IMR-90 (cell line): ENCODE results near the gene FBXL14. TPM values are rescaled to one million over a fixed set of nuclear protein-coding genes. Genes with fewer than 3 reads are reported as not detected.

ENCODE experiments used
- ATAC-seq: fragments of 200-7000 bp; cut with Tn5 transposase; 2 replicates; pipeline ENCODE4 v1.9.1; 2020; ENCODE audit warnings: low read depth, mild to moderate bottlenecking, moderate library complexity
- BruUV-seq: library from RNA; stranded (reverse); fragments of 400-500 nt; replicated peaks from 2 replicates; lab custom pipeline; 2021; lab: Mats Ljungman, UMichigan
- CTCF ChIA-PET: fragments of 300-600 bp; formaldehyde crosslinking; extraction: SDS; loops from one replicate; lab custom pipeline; 2021; ENCODE audit warnings: antibody characterized with exemption; lab: Yijun Ruan, JAX
- POLR2A ChIA-PET: fragments of 300-600 bp; sonication (Branson Sonifier 250); formaldehyde crosslinking; loops from one replicate; lab custom pipeline; 2022; ENCODE audit warnings: antibody characterized with exemption; ENCODE audit not compliant: unreplicated experiment; lab: Charles Lee
- DNase-seq: peaks from one replicate; pipeline ENCODE4 v3.0.0; 2013
- H2AFZ ChIP-seq: replicated peaks from 2 replicates; pipeline ENCODE3; 2013; ENCODE audit warnings: low read length, mild to moderate bottlenecking; ENCODE audit not compliant: poor library complexity
- H2AK5ac ChIP-seq: 2 replicates; pipeline ENCODE4 v1.6.1; 2013; ENCODE audit warnings: low read depth, low read length, inconsistent platforms
- H2AK9ac ChIP-seq: replicated peaks from 2 replicates; pipeline ENCODE3; 2013; ENCODE audit warnings: mild to moderate bottlenecking, low read depth, low read length, moderate library complexity; ENCODE audit not compliant: poor library complexity
- H2BK120ac ChIP-seq: 2 replicates; pipeline ENCODE4 v1.6.1; 2013; ENCODE audit warnings: low read depth, low read length, inconsistent platforms
- H2BK15ac ChIP-seq: 3 replicates; pipeline ENCODE4 v1.6.1; 2013; ENCODE audit warnings: low read depth, low read length, inconsistent platforms
- H2BK20ac ChIP-seq: 2 replicates; pipeline ENCODE4 v1.6.1; 2013; ENCODE audit warnings: low read depth, mild to moderate bottlenecking, inconsistent platforms, low read length, moderate library complexity
- H2BK5ac ChIP-seq: 2 replicates; pipeline ENCODE4 v1.6.1; 2013; ENCODE audit warnings: mild to moderate bottlenecking, low read depth, low read length, inconsistent platforms; ENCODE audit not compliant: poor library complexity, severe bottlenecking
- H3K14ac ChIP-seq: replicated peaks from 2 replicates; pipeline ENCODE4 v1.6.1; 2013; ENCODE audit warnings: low read depth, low read length, inconsistent platforms
- H3K18ac ChIP-seq: 2 replicates; pipeline ENCODE4 v1.6.1; 2013; ENCODE audit warnings: low read depth, low read length, control low read depth
- H3K23ac ChIP-seq: 2 replicates; pipeline ENCODE4 v1.6.1; 2013; ENCODE audit warnings: low read depth, low read length, inconsistent platforms
- H3K27ac ChIP-seq: 2 replicates; pipeline ENCODE4 v1.5.1; 2013; ENCODE audit warnings: mild to moderate bottlenecking, control low read depth, low read length; ENCODE audit not compliant: insufficient read depth
- H3K27me3 ChIP-seq: 2 replicates; pipeline ENCODE4 v1.6.1; 2013; ENCODE audit warnings: low read length; ENCODE audit not compliant: control insufficient read depth, insufficient read depth
- H3K36me3 ChIP-seq: 2 replicates; pipeline ENCODE4 v1.6.1; 2013; ENCODE audit warnings: low read length, mixed read lengths; ENCODE audit not compliant: control insufficient read depth, insufficient read depth
- H3K4ac ChIP-seq: 2 replicates; pipeline ENCODE4 v1.6.1; 2013; ENCODE audit warnings: low read depth, low read length, inconsistent platforms
- H3K4me1 ChIP-seq: 2 replicates; pipeline ENCODE4 v1.6.1; 2013; ENCODE audit warnings: low read length, mixed read lengths; ENCODE audit not compliant: control insufficient read depth, insufficient read depth
- H3K4me2 ChIP-seq: 2 replicates; pipeline ENCODE4 v1.6.1; 2013; ENCODE audit warnings: low read depth, mild to moderate bottlenecking, control low read depth, low read length, moderate library complexity
- H3K4me3 ChIP-seq: 2 replicates; pipeline ENCODE4 v1.5.1; 2013; ENCODE audit warnings: low read depth, mild to moderate bottlenecking, control low read depth, low read length, moderate library complexity; ENCODE audit not compliant: insufficient read depth
- H3K56ac ChIP-seq: 2 replicates; pipeline ENCODE4 v1.6.1; 2013; ENCODE audit warnings: low read length, inconsistent platforms; ENCODE audit not compliant: insufficient read depth; ENCODE audit errors: extremely low read depth
- H3K79me1 ChIP-seq, 2 experiments: 2 replicates each; pipeline ENCODE4 v1.6.1; 2013; ENCODE audit warnings: low read length in 2 of 2, inconsistent platforms in 1 of 2, low read depth in 1 of 2
- H3K9ac ChIP-seq: 2 replicates; pipeline ENCODE4 v1.6.1; 2013; ENCODE audit warnings: low read depth, low read length, control low read depth
- H3K9me1 ChIP-seq: 2 replicates; pipeline ENCODE4 v1.6.1; 2013; ENCODE audit warnings: low read length, inconsistent platforms; ENCODE audit not compliant: insufficient read depth
- H3K9me3 ChIP-seq: 2 replicates; pipeline ENCODE4 v1.6.1; 2013; ENCODE audit warnings: low read length; ENCODE audit not compliant: control insufficient read depth, insufficient read depth
- H4K20me1 ChIP-seq: 2 replicates; pipeline ENCODE4 v1.6.1; 2013; ENCODE audit warnings: low read length, inconsistent platforms; ENCODE audit not compliant: insufficient read depth
- H4K5ac ChIP-seq: 2 replicates; pipeline ENCODE4 v1.6.1; 2013; ENCODE audit warnings: mild to moderate bottlenecking, low read depth, low read length, control low read depth
- H4K8ac ChIP-seq, 2 experiments: 2 replicates each; pipeline ENCODE4 v1.6.1; 2013; ENCODE audit warnings: low read depth in 2 of 2, low read length in 2 of 2, control low read depth in 1 of 2, inconsistent platforms in 1 of 2
- H4K91ac ChIP-seq: 2 replicates; pipeline ENCODE4 v1.6.1; 2013; ENCODE audit warnings: low read depth, low read length, inconsistent platforms; ENCODE audit not compliant: insufficient read depth
- BHLHE40 ChIP-seq: fragments of 150-350 bp; IDR thresholded peaks from 2 replicates; pipeline ENCODE4 v1.6.1; 2016; ENCODE audit warnings: mild to moderate bottlenecking, low read depth, low read length
- CEBPB ChIP-seq: IDR thresholded peaks from 2 replicates; pipeline ENCODE4 v1.6.1; 2012; ENCODE audit warnings: low read depth, low read length, improper control_type of control experiment
- FOS ChIP-seq: fragments of 150-350 bp; IDR thresholded peaks from 2 replicates; pipeline ENCODE4 v1.6.1; 2016; ENCODE audit warnings: low read depth, low read length
- MAFK ChIP-seq: IDR thresholded peaks from 2 replicates; pipeline ENCODE4 v1.6.1; 2012; ENCODE audit warnings: low read depth, low read length, improper control_type of control experiment
- MAZ ChIP-seq: IDR thresholded peaks from 2 replicates; pipeline ENCODE4 v1.6.1; 2012; ENCODE audit warnings: low read depth, mild to moderate bottlenecking, low read length, improper control_type of control experiment, moderate library complexity, borderline replicate concordance
- MXI1 ChIP-seq: IDR thresholded peaks from 2 replicates; pipeline ENCODE4 v1.6.1; 2012; ENCODE audit warnings: low read depth, mild to moderate bottlenecking, low read length, moderate library complexity, borderline replicate concordance
- NFE2L2 ChIP-seq: fragments of 150-350 bp; IDR thresholded peaks from 2 replicates; pipeline ENCODE4 v1.6.1; 2016; ENCODE audit warnings: low read depth, mild to moderate bottlenecking, low read length
- RAD21 ChIP-seq: IDR thresholded peaks from 2 replicates; pipeline ENCODE4 v1.6.1; 2012; ENCODE audit warnings: low read length, improper control_type of control experiment
- RCOR1 ChIP-seq: IDR thresholded peaks from 2 replicates; pipeline ENCODE4 v1.6.1; 2012; ENCODE audit warnings: mild to moderate bottlenecking, low read length, improper control_type of control experiment; ENCODE audit not compliant: insufficient replicate concordance
- SMC3 ChIP-seq: fragments of 150-350 bp; IDR thresholded peaks from 2 replicates; pipeline ENCODE4 v1.6.1; 2016; ENCODE audit warnings: low read depth, mild to moderate bottlenecking, antibody characterized with exemption, low read length, moderate library complexity
- USF2 ChIP-seq: fragments of 150-350 bp; IDR thresholded peaks from 2 replicates; pipeline ENCODE4 v1.6.1; 2017; ENCODE audit warnings: mild to moderate bottlenecking, antibody characterized with exemption, low read length, low read depth
- WGBS, 2 experiments: methylation state at CpG; one replicate each; pipeline versions ENCODE4 v1.1.5 to v1.1.7; 2013; ENCODE audit warnings: missing lambda C conversion rate in 2 of 2; ENCODE audit not compliant: insufficient read length in 1 of 2; ENCODE audit errors: extremely low coverage in 2 of 2; 5-methylcytosine and 5-hydroxymethylcytosine counted together
- dilution Hi-C: fragments of 300-500 bp; cut with HindIII; formaldehyde crosslinking; loops from one replicate; pipeline ENCODE4 v1.14.3; 2018; ENCODE audit warnings: low sequenced_read_pairs; ENCODE audit not compliant: unreplicated experiment
- in situ Hi-C: fragments of 300-500 bp; cut with MboI; formaldehyde crosslinking; loops from 3 replicates; pipeline ENCODE4 v1.14.3; 2019; ENCODE audit warnings: low sequenced_read_pairs, inconsistent platforms, mixed read lengths
- intact Hi-C: fragments of 100-400 bp; cut with micrococcal nuclease; formaldehyde crosslinking; loops from 2 replicates; pipeline ENCODE4 v1.10.0; 2022
- polyA plus RNA-seq, 3 experiments: library from polyadenylated mRNA; depleted of rRNA; stranded (reverse); fragments of >200 nt; gene quantifications; 2 replicates each; pipeline ENCODE4 v1.2.3, GENCODE V29; 2012; ENCODE audit warnings: low replicate concordance in 1 of 3
- total RNA-seq: library from RNA; depleted of rRNA; stranded (reverse); fragments of >200 nt; gene quantifications from 2 replicates; pipeline ENCODE4 v1.2.3, GENCODE V29; 2012
- TF ChIP-seq, protein P1 (sequence below): fragments of 150-350 bp; IDR thresholded peaks from 2 replicates; pipeline ENCODE4 v1.6.1; 2016; ENCODE audit warnings: low read depth, mild to moderate bottlenecking, low read length, moderate library complexity, borderline replicate concordance

The FBXL14 gene
- total and polyA plus RNA-seq, 2 of the 4 experiments (the other 2 are of a cell fraction), result 4.7 to 7.3 TPM

GRCh38 chr12:1573960-1574864 lies 20.2 kb downstream of the FBXL14 start (continued):
- TF ChIP-seq, protein P1, sequence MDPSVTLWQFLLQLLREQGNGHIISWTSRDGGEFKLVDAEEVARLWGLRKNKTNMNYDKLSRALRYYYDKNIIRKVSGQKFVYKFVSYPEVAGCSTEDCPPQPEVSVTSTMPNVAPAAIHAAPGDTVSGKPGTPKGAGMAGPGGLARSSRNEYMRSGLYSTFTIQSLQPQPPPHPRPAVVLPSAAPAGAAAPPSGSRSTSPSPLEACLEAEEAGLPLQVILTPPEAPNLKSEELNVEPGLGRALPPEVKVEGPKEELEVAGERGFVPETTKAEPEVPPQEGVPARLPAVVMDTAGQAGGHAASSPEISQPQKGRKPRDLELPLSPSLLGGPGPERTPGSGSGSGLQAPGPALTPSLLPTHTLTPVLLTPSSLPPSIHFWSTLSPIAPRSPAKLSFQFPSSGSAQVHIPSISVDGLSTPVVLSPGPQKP, result no peak

- DNase-seq, result no peak
- Histone ChIP-seq H3K4ac (no peak overlapping the region), H3K9me1 (peaks cover 27% of the 10 kb centered on the region), H3K79me1 (peaks cover 31 to 74% of the 10 kb centered on the region in 2 experiments), H4K91ac (no peak overlapping the region), H4K20me1 (peaks cover 48% of the 10 kb centered on the region; the same call in 1 of the 2 replicates), H2BK20ac (no peak overlapping the region), H4K8ac (no peak overlapping the region), H3K9me3 (no peaks in the 10 kb centered on the region), H4K5ac (no peak overlapping the region), H3K9ac (no peak overlapping the region), H3K36me3 (no peaks in the 10 kb centered on the region), H3K4me3 (no peak overlapping the region), H3K14ac (no peak overlapping the region), H3K27ac (no peak overlapping the region), H2BK5ac (no peak overlapping the region), H3K23ac (no peak overlapping the region), H3K4me1 (peaks cover 20% of the 10 kb centered on the region), H2BK120ac (no peak overlapping the region), H3K56ac (no peak overlapping the region), H3K4me2 (no peak overlapping the region), H2AK5ac (no peak overlapping the region), H2BK15ac (no peak overlapping the region), H2AFZ (no peak overlapping the region), H2AK9ac (no peak overlapping the region), H3K27me3 (no peaks in the 10 kb centered on the region), H3K18ac (no peak overlapping the region)
- CTCF ChIA-PET, result no interaction called here
- 85% methylated on average over 4 of the region's 5 CpGs; no CpG with 5 or more reads in 1 of the 2 experiments for WGBS, 2 experiments
- ATAC-seq, result no peak
- dilution Hi-C loops, result loop anchor here (25.0 kb wide), 1 partner anchor 460 kb away; no protein-coding TSS in a partner anchor
- BruUV-seq, result no TSS peak
- in situ Hi-C loops, result no loop called here
- POLR2A ChIA-PET, result interaction anchor here (0.6 kb wide), 1 partner anchor 12 kb away, joined by 3 read pairs; no protein-coding TSS in a partner anchor
- intact Hi-C loops, result no loop called here
- TF ChIP-seq NFE2L2 (no peak), SMC3 (no peak), MAZ (no peak), FOS (no peak), CEBPB (no peak), RAD21 (no peak), USF2 (no peak), MXI1 (no peak), BHLHE40 (no peak), MAFK (no peak), RCOR1 (no peak)
- TF ChIP-seq, protein P1, result no peak
Observed at GRCh38 chr12:1572731-1573130, 21.6 kb downstream of the FBXL14 start.
